Measurements from ENCODE around the gene IL13.

The IL13 gene

GRCh38 chr5:132662004-132662401 lies 4.0 kb downstream of the IL13 start:
- DNase-seq (ENCODE audit: insufficient read length, low spot score) (no peak), FAIRE-seq (no peak)
- no peak for TF ChIP-seq CTCF (IDR thresholded peaks at IDR 0.05; ENCODE audit: insufficient read depth, missing control alignments)

- DNase-seq (ENCODE audit: insufficient read length, low spot score) (no peak), FAIRE-seq (no peak)
- TF ChIP-seq CTCF (IDR thresholded peaks at IDR 0.05; ENCODE audit: insufficient read depth, missing control alignments) = no peak
Observed at GRCh38 chr5:132662925-132663770, 5.2 kb downstream of the IL13 start.

- no peak for TF ChIP-seq CTCF (IDR thresholded peaks at IDR 0.05; ENCODE audit: insufficient read depth, missing control alignments)
- FAIRE-seq = no peak
- no peak for DNase-seq (ENCODE audit: insufficient read length, low spot score)
Observed at GRCh38 chr5:132663771-132664695, 6.1 kb downstream of the IL13 start.

- no peak for DNase-seq (ENCODE audit: insufficient read length, low spot score)
- FAIRE-seq = no peak
- TF ChIP-seq CTCF (IDR thresholded peaks at IDR 0.05; ENCODE audit: insufficient read depth, missing control alignments) = no peak
Observed at GRCh38 chr5:132664696-132665209, 6.8 kb downstream of the IL13 start.

GRCh38 chr5:132665574-132666080 lies 7.7 kb downstream of the IL13 start:
- no peak for DNase-seq (ENCODE audit: insufficient read length, low spot score)
- FAIRE-seq = no peak
- no peak for TF ChIP-seq CTCF (IDR thresholded peaks at IDR 0.05; ENCODE audit: insufficient read depth, missing control alignments)

- TF ChIP-seq CTCF (IDR thresholded peaks at IDR 0.05; ENCODE audit: insufficient read depth, missing control alignments) = no peak
- FAIRE-seq = no peak
- no peak for DNase-seq (ENCODE audit: insufficient read length, low spot score)
Observed at GRCh38 chr5:132666310-132667123, 8.5 kb downstream of the IL13 start.
